ENCODE results near the gene ZNF334.

The ZNF334 gene

DNA sequence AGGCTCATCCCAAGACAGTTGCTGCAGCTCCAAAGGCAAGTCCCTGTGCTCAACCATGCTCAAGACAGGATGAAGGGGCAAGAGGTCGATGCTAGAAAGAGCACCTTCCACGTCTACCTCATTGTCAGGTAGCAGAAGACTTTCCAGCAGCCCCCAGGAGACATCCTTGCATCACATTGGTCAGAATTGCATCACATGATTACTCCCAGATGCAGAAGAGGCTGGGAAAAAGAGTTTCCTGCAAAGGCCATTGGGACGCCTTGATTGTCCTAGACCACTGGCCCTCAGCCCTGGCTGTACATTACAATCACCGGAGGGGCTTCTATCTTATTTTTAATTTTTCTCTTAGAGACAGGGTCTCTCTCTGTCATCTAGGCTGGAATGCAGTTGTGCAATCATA, 17.3 kb upstream of the ZNF334 start:
- WGBS (ENCODE audit: insufficient coverage) = 89% methylated on average over 4 of the region's 4 CpGs
- CTCF ChIA-PET = interaction anchor here (1.1 to 1.6 kb wide), 2 partner anchors 8 to 45 kb away, joined by 3 read pairs; no protein-coding TSS in a partner anchor
- POLR2A ChIA-PET = no interaction called here
- no peak for DNase-seq
- Histone ChIP-seq H3K9me3 (ENCODE audit: control extremely low read depth in 1 of 5, control insufficient read depth in 4 of 5, insufficient read depth in 2 of 5, low read depth in 1 of 5, low read length in 4 of 5) (no peaks in the 10 kb centered on the region), H3K4me1 (ENCODE audit: control extremely low read depth in 1 of 4, control insufficient read depth in 4 of 4, insufficient read depth in 4 of 4, low read length in 3 of 4) (no peaks in the 10 kb centered on the region), H3K27ac (ENCODE audit: insufficient read depth in 1 of 2, low read depth in 1 of 2, low read length in 2 of 2, poor library complexity in 1 of 2, severe bottlenecking in 2 of 2) (no peak overlapping the region), H3K36me3 (ENCODE audit: control insufficient read depth in 4 of 4, insufficient read depth in 4 of 4, low read length in 3 of 4) (no peaks in the 10 kb centered on the region), H3K27me3 (replicated peaks in 2 of 5; ENCODE audit: control insufficient read depth in 4 of 5, insufficient read depth in 5 of 5, low read length in 4 of 5) (peaks cover 0 to 8% (median 0%) of the 10 kb centered on the region in 5 experiments), H3K4me3 (ENCODE audit: control insufficient read depth in 1 of 7, extremely low read depth in 1 of 7, insufficient read depth in 4 of 7, low read depth in 2 of 7, low read length in 6 of 7) (no peak overlapping the region)

DNA sequence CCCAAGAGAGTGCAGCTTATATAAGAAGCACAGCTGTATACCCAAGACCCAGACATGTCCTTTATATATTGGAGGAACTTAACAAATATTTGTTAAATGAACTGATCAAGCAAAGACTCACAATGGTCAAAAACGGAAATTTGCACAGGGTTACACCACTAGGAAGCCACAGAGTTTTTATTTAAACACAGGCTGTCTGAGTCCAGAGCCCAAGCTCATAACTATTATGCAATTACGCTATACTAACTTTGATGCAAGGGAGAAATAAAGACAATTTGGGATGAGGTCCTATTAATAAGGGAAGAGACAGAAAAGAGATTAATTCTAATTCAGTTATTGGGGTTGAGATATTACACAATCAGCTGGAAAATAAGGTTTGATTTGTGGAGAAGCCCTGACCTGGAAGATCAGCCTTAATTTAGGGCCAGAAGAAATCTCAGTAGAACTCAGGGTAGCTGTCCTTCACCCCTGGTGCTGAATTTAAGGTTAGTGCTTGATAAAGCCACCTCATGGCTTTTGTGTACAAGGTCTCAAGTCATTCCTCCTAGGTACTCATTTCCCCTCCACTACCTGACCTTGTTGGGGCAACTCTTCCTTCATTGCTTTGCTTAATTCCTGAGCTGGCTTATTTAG, 10.5 kb upstream of the ZNF334 start:
- no peaks in the 10 kb centered on the region for H3K4me1 ChIP-seq (ENCODE audit: control extremely low read depth in 1 of 4, control insufficient read depth in 4 of 4, insufficient read depth in 4 of 4, low read length in 3 of 4)
- H3K27me3 ChIP-seq (replicated peaks in 2 of 5; ENCODE audit: control insufficient read depth in 4 of 5, insufficient read depth in 5 of 5, low read length in 4 of 5) = peaks cover 0 to 6% (median 0%) of the 10 kb centered on the region in 5 experiments
- no peaks in the 10 kb centered on the region for H3K9me3 ChIP-seq (ENCODE audit: control extremely low read depth in 1 of 5, control insufficient read depth in 4 of 5, insufficient read depth in 2 of 5, low read depth in 1 of 5, low read length in 4 of 5)
- DNase-seq = peak in 2 of 3 donors; percentile 65
- no peak overlapping the region for H3K27ac ChIP-seq (ENCODE audit: insufficient read depth in 1 of 2, low read depth in 1 of 2, low read length in 2 of 2, poor library complexity in 1 of 2, severe bottlenecking in 2 of 2)
- ChIA-PET CTCF (interaction anchor here (0.8 to 2.4 kb wide), 12 partner anchors 9 to 173 kb away, joined by 3 to 12 read pairs (median 5); no protein-coding TSS in a partner anchor), POLR2A (interaction anchor here (1.0 kb wide), 1 partner anchor 8 kb away, joined by 5 read pairs; no protein-coding TSS in a partner anchor)
- H3K4me3 ChIP-seq (ENCODE audit: control insufficient read depth in 1 of 7, extremely low read depth in 1 of 7, insufficient read depth in 4 of 7, low read depth in 2 of 7, low read length in 6 of 7) = no peak overlapping the region
- no peaks in the 10 kb centered on the region for H3K36me3 ChIP-seq (ENCODE audit: control insufficient read depth in 4 of 4, insufficient read depth in 4 of 4, low read length in 3 of 4)
- 100% methylated on average over 1 of the region's 2 CpGs for WGBS (ENCODE audit: insufficient coverage)

DNA sequence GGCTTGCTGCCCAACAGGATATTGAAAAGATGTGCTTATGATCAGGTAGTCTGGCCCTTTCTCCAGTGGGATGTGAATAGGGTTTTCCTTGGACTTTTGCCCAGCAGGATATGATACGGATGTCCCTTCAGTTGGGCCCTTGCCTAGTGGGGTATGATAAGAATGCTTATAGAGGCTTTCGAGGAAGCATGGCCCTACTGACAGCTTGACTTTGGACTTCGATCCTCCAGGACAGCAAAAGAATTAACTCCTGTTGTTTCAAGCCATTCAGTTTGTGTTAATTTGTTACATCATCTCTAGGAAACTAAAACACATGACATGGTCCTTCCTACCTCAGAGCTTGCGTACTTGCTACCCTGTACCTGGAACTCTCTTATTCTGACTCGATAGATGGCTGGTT, 9.7 kb upstream of the ZNF334 start:
- POLR2A ChIA-PET = interaction anchor here (1.0 kb wide), 1 partner anchor 9 kb away, joined by 5 read pairs; no protein-coding TSS in a partner anchor
- no peak for DNase-seq
- no peaks in the 10 kb centered on the region for H3K36me3 ChIP-seq (ENCODE audit: control insufficient read depth in 4 of 4, insufficient read depth in 4 of 4, low read length in 3 of 4)
- no peaks in the 10 kb centered on the region for H3K9me3 ChIP-seq (ENCODE audit: control extremely low read depth in 1 of 5, control insufficient read depth in 4 of 5, insufficient read depth in 2 of 5, low read depth in 1 of 5, low read length in 4 of 5)
- peaks cover 0 to 2% (median 0%) of the 10 kb centered on the region in 5 experiments for H3K27me3 ChIP-seq (replicated peaks in 2 of 5; ENCODE audit: control insufficient read depth in 4 of 5, insufficient read depth in 5 of 5, low read length in 4 of 5)
- CTCF ChIA-PET = interaction anchor here (0.8 to 2.4 kb wide), 11 partner anchors 8 to 159 kb away, joined by 3 to 12 read pairs (median 4); no protein-coding TSS in a partner anchor
- H3K4me3 ChIP-seq (ENCODE audit: control insufficient read depth in 1 of 7, extremely low read depth in 1 of 7, insufficient read depth in 4 of 7, low read depth in 2 of 7, low read length in 6 of 7) = no peak overlapping the region
- no peak overlapping the region for H3K27ac ChIP-seq (ENCODE audit: insufficient read depth in 1 of 2, low read depth in 1 of 2, low read length in 2 of 2, poor library complexity in 1 of 2, severe bottlenecking in 2 of 2)
- H3K4me1 ChIP-seq (ENCODE audit: control extremely low read depth in 1 of 4, control insufficient read depth in 4 of 4, insufficient read depth in 4 of 4, low read length in 3 of 4) = no peaks in the 10 kb centered on the region
- 89% methylated on average over 4 of the region's 5 CpGs for WGBS (ENCODE audit: insufficient coverage)

GRCh38 chr20:46520976-46521579, 7.7 kb upstream of the ZNF334 start:
- Histone ChIP-seq H3K4me1 (ENCODE audit: control extremely low read depth in 1 of 4, control insufficient read depth in 4 of 4, insufficient read depth in 4 of 4, low read length in 3 of 4) (no peaks in the 10 kb centered on the region), H3K27ac (ENCODE audit: insufficient read depth in 1 of 2, low read depth in 1 of 2, low read length in 2 of 2, poor library complexity in 1 of 2, severe bottlenecking in 2 of 2) (no peak overlapping the region), H3K9me3 (ENCODE audit: control extremely low read depth in 1 of 5, control insufficient read depth in 4 of 5, insufficient read depth in 2 of 5, low read depth in 1 of 5, low read length in 4 of 5) (peaks cover 0 to 1% (median 0%) of the 10 kb centered on the region in 5 experiments), H3K36me3 (ENCODE audit: control insufficient read depth in 4 of 4, insufficient read depth in 4 of 4, low read length in 3 of 4) (no peaks in the 10 kb centered on the region), H3K4me3 (ENCODE audit: control insufficient read depth in 1 of 7, extremely low read depth in 1 of 7, insufficient read depth in 4 of 7, low read depth in 2 of 7, low read length in 6 of 7) (no peak overlapping the region), H3K27me3 (replicated peaks in 2 of 5; ENCODE audit: control insufficient read depth in 4 of 5, insufficient read depth in 5 of 5, low read length in 4 of 5) (peaks cover 0 to 1% (median 0%) of the 10 kb centered on the region in 5 experiments)
- 33% methylated on average over 4 of the region's 4 CpGs for WGBS (ENCODE audit: insufficient coverage)
- ChIA-PET POLR2A (no interaction called here), CTCF (interaction anchor here (0.8 to 3.9 kb wide), 13 partner anchors 11 to 174 kb away, joined by 3 to 29 read pairs (median 4); partner anchors contain the start of gene OCSTAMP)
- DNase-seq = peak; percentile 58 to 81 (median 78)

GRCh38 chr20:46520540-46520939, 7.2 kb upstream of the ZNF334 start:
- 90% methylated on average over 2 of the region's 4 CpGs for WGBS (ENCODE audit: insufficient coverage)
- H3K27me3 ChIP-seq (replicated peaks in 2 of 5; ENCODE audit: control insufficient read depth in 4 of 5, insufficient read depth in 5 of 5, low read length in 4 of 5) = peaks cover 0 to 1% (median 0%) of the 10 kb centered on the region in 5 experiments
- ChIA-PET POLR2A (no interaction called here), CTCF (interaction anchor here (0.9 to 3.9 kb wide), 14 partner anchors 10 to 179 kb away, joined by 3 to 29 read pairs (median 6); partner anchors contain the start of gene OCSTAMP)
- DNase-seq = no peak
- no peaks in the 10 kb centered on the region for H3K36me3 ChIP-seq (ENCODE audit: control insufficient read depth in 4 of 4, insufficient read depth in 4 of 4, low read length in 3 of 4)
- H3K4me3 ChIP-seq (ENCODE audit: control insufficient read depth in 1 of 7, extremely low read depth in 1 of 7, insufficient read depth in 4 of 7, low read depth in 2 of 7, low read length in 6 of 7) = no peak overlapping the region
- peaks cover 0 to 1% (median 0%) of the 10 kb centered on the region in 5 experiments for H3K9me3 ChIP-seq (ENCODE audit: control extremely low read depth in 1 of 5, control insufficient read depth in 4 of 5, insufficient read depth in 2 of 5, low read depth in 1 of 5, low read length in 4 of 5)
- no peak overlapping the region for H3K27ac ChIP-seq (ENCODE audit: insufficient read depth in 1 of 2, low read depth in 1 of 2, low read length in 2 of 2, poor library complexity in 1 of 2, severe bottlenecking in 2 of 2)
- H3K4me1 ChIP-seq (ENCODE audit: control extremely low read depth in 1 of 4, control insufficient read depth in 4 of 4, insufficient read depth in 4 of 4, low read length in 3 of 4) = no peaks in the 10 kb centered on the region

DNA sequence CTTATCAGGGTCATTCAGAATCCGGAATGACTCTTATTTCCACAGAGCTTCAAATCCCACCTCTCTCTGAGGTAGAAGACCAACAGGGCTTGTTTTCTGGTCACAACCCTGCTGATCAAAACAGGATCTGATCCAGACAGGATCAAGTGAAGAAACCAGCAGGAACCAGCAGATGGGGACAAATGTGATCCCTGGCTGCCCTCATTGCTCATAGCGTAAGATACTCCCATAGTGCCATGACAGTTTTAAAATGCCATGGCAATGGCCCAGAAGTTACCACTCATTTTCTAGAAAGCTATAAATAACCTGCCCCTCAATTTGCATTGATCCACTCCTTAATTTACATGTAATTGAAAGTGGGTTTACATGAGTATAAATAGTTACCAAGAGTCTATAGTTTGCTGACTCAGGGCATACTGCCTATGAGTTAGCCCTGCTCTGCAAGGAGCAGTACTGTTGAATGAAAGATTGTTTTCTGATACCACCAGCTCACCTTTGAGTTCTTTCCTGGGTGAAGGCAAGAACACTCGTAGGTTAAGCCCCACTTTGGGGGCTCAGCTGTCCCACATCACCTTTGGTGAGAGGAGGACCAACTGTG, 6.2 kb upstream of the ZNF334 start:
- H3K27ac ChIP-seq (ENCODE audit: insufficient read depth in 1 of 2, low read depth in 1 of 2, low read length in 2 of 2, poor library complexity in 1 of 2, severe bottlenecking in 2 of 2) = no peak overlapping the region
- no peak for DNase-seq
- WGBS (ENCODE audit: insufficient coverage) = 100% methylated on average over 2 of the region's 3 CpGs
- H3K27me3 ChIP-seq (replicated peaks in 2 of 5; ENCODE audit: control insufficient read depth in 4 of 5, insufficient read depth in 5 of 5, low read length in 4 of 5) = no peaks in the 10 kb centered on the region
- ChIA-PET CTCF (interaction anchor here (1.0 to 3.9 kb wide), 12 partner anchors 9 to 180 kb away, joined by 3 to 29 read pairs (median 6); partner anchors contain the start of gene OCSTAMP), POLR2A (no interaction called here)
- no peak overlapping the region for H3K4me3 ChIP-seq (ENCODE audit: control insufficient read depth in 1 of 7, extremely low read depth in 1 of 7, insufficient read depth in 4 of 7, low read depth in 2 of 7, low read length in 6 of 7)
- H3K36me3 ChIP-seq (ENCODE audit: control insufficient read depth in 4 of 4, insufficient read depth in 4 of 4, low read length in 3 of 4) = no peaks in the 10 kb centered on the region
- no peaks in the 10 kb centered on the region for H3K4me1 ChIP-seq (ENCODE audit: control extremely low read depth in 1 of 4, control insufficient read depth in 4 of 4, insufficient read depth in 4 of 4, low read length in 3 of 4)
- H3K9me3 ChIP-seq (ENCODE audit: control extremely low read depth in 1 of 5, control insufficient read depth in 4 of 5, insufficient read depth in 2 of 5, low read depth in 1 of 5, low read length in 4 of 5) = peaks cover 0 to 1% (median 0%) of the 10 kb centered on the region in 5 experiments

Data from common myeloid progenitor, CD34-positive (primary cell).